ENCODE data around the gene SANBR.
"Not testable (repeated sequence)": the region's sequence is repeated elsewhere in the genome, so short reads cannot be mapped to it uniquely, and the experiment has no call there.

The SANBR gene

GRCh38 chr2:61065714-61066709 lies at the start of gene SANBR:
SANBR (plus strand) TSS chr2:61065871; CDS start chr2:61070351, 4,480 bp downstream.
- DNase-seq (ENCODE audit: low read depth) = peak; percentile 71

GRCh38 chr2:61015976-61016375 lies 49.7 kb upstream of the SANBR start:
- DNase-seq (ENCODE audit: low read depth) = no peak

DNA sequence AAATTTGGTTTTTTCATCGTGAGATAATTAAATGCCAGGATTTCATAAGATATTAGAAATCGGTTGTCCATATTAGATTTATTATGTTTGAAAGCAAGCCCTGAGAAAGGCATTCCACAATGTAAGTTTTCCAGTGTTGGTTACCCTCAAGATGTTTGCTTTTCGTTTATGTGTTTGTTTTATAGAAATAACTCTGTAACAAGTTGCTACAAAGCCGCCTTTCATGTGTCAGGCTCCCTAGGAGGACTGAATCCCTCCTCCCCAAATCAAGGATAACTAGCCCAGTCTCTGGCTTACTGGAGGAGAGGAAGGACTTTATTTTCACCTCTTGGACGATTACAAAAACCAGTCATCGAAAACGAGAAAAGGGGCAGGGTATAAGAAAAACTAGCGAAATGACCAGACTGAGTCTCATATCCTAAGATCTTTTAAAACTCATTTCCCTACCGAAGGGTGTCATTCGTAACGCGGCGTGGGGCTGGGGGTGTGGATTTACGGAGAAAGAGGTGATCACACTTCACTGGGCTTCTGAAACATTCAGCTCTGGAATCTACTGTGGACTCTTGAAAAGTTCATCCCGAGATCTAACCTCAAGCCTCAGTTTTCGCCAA lies 49.2 kb upstream of the SANBR start:
- no peak for DNase-seq (ENCODE audit: low read depth)

DNA sequence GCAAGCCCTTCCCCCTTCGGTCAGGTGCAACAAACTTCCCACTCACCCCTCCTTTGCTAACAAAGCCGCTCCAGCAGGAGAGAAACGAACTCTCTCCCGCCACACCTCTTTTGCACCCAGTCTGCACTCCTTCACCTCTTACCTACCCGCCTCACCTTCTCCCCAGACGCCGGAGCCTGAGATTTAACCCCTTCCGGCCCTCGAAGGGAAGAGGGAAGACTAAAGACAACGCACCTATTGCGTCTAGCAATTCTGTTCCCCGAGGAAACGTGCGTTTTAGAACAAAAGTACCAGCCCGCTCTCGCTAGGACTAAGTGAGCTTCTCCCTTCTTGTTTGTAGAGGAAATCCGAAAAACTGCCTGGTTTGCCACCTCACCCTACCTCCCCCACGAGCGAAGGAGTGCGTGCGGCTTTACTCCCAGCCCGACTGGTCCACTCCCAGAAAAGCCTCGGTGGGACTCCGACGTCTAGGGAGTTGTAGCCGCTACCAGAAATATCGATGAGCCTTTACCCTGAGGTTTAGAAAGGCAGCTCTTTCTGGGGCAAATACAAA lies 48.6 kb upstream of the SANBR start:
- DNase-seq (ENCODE audit: low read depth) = peak; percentile 59

- DNase-seq (ENCODE audit: low read depth) = peak; percentile 49
These were observed 47.9 kb upstream of the SANBR start, which contains the start of the genes PEX13 and PUS10 for GRCh38 chr2:61017556-61018317. PEX13 (plus strand) TSS chr2:61017720; CDS start chr2:61017760, 40 bp downstream. PUS10 (minus strand) TSS chr2:61018255; CDS start chr2:61011890, 6,365 bp downstream.

DNA sequence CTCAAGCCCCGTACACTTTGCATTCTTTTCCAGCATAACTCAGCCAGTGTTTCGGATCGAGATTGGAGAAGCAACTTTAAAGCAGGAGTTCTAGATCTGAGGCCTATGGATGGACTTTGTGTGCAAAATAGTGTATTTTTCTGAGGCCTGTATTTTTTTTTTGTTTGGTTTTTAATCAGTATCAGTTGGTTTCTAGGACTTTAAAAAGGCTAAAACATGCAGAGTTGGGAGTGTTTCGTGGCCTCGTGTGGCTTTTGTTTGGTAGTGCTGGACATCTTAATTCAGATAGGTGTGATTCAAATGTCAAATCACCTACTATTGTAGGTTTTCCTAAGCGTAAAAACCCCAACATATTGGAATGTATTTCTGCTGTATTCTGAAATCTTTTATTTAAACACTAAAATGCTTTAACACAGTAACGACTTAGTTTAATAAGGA lies 47.3 kb upstream of the SANBR start:
- no peak for DNase-seq (ENCODE audit: low read depth)

- no peak for DNase-seq (ENCODE audit: low read depth)
These were observed 46.9 kb upstream of the SANBR start for GRCh38 chr2:61018798-61019197.

- no peak for DNase-seq (ENCODE audit: low read depth)
These were observed 44.4 kb upstream of the SANBR start for GRCh38 chr2:61021228-61021660.

- DNase-seq (ENCODE audit: low read depth) = no peak
These were observed 42.0 kb upstream of the SANBR start for GRCh38 chr2:61023670-61024069.

DNA sequence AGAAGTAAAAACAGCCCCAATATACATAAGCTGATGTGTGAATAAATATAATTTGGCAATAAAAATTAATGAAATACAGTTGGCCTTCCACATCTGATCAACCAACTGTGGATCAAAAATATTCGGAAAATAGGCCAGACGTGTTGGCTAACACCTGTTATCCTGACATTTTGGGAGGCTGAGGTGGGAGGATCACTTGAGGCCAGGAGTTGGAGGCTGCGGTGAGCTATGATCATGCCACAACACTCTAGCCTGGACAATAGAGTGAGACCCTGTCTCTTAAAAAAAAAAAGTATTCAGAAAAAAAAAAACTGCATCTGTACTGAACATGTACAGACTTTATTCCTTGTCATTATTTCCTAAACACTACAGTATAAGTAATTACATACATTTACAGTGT lies 36.1 kb upstream of the SANBR start:
- DNase-seq (ENCODE audit: low read depth) = no peak

- not testable (repeated sequence) for DNase-seq (ENCODE audit: low read depth)
These were observed 31.1 kb upstream of the SANBR start for GRCh38 chr2:61034592-61034991.

- not testable (repeated sequence) for DNase-seq (ENCODE audit: low read depth)
These were observed 29.0 kb upstream of the SANBR start for GRCh38 chr2:61036643-61037042.

DNA sequence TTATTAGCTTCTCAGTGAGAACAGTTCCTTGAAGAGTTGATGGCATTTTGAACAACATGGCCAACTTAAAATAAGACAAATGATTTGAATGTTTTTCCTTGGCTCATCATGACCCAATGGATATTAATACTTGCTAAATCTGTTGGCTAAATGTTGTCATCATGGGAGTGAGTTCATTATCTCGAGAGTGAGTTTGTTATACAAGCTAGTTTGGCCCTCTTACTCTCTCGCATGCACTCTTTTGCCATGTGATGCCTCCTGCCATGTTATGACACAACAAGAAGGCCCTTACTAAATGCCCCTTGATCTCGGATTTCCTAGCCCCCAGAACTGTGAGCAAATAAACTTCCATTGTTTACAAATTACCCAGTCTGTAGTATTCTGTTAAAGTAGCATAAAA lies 22.9 kb upstream of the SANBR start:
- DNase-seq (ENCODE audit: low read depth) = no peak

- no peak for DNase-seq (ENCODE audit: low read depth)
These were observed 21.0 kb upstream of the SANBR start for GRCh38 chr2:61044636-61045035.

DNA sequence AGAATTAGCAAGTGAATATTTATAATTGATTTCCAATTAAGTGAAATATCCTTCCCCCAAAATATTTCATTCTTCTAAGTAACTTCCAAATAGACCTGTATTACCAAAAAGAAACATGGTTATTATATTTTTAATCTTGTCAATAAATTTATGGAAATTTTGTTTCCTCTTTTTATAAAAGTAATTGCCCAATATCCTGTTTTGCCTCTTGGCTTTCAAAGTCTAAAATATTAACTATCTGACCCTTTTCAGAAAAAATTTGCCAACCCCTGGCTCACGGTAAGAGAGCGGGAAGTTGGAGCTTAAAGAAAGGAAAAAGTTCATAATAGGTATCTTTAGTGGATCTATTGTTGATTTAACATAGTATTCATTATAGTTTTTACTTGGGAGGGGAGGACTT lies 20.4 kb upstream of the SANBR start:
- DNase-seq (ENCODE audit: low read depth) = no peak

- no peak for DNase-seq (ENCODE audit: low read depth)
These were observed 19.7 kb upstream of the SANBR start for GRCh38 chr2:61045999-61046398.

DNA sequence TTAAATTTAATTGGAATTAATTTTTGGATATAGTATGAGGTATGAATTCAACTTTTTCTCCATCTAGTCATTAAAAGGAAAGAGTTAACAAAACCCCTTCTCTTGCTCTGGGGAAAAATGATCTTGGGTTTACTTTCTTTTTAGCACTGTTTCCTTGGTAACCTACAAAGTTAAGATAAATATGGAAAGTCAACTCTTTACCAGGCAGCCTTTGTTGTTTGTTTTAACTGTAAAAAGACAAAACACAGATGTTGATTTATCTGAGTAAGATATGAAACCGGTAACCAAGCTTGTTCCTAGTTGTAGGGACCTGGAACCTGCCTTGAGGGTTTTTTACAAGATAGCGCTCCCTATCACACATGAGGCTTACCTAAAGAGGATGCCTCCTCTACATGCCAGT lies 10.1 kb upstream of the SANBR start:
- DNase-seq (ENCODE audit: low read depth) = no peak

DNA sequence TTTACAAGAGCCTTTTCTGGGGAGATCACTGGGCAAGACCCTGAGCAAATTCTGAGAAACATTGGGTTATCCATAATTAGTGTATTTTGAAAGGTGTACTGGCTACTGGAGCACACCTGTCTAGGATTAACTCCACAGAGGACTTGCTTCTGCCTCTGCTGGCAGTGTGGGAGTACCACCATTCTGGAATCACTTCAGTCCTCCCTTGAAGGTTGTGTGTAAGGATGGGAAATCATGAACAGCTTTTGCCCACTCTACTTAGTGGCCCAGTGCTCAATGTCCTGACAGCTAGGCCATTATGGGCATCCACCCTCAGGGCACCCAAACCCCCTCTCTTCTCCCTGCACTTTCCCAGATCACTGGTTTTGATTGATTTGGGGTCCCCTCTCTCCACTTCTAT lies 8.1 kb upstream of the SANBR start:
- no peak for DNase-seq (ENCODE audit: low read depth)

DNA sequence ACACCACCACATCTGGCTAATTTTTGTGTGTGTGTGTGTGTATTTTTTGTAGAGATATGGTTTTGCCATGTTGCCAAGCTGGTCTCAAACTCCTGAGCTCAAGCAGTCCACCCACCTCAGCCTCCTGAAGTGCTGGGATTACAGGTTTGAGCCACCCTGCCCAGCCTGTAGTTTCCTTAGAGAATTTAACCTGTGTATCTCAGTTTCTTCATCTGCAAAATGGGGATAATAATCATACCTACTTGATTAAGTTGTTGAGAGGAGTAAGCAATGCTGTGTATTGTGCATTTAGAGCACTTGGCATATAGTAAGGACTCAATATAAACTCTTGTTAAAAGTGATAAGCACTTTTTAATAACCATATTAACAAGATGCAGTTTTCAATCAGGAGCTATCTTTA lies 6.3 kb upstream of the SANBR start:
- DNase-seq (ENCODE audit: low read depth) = no peak

- DNase-seq (ENCODE audit: low read depth) = no peak
These were observed 8.4 kb downstream of the SANBR start for GRCh38 chr2:61074100-61074499.

GRCh38 chr2:61085883-61086282 lies 20.2 kb downstream of the SANBR start:
- no peak for DNase-seq (ENCODE audit: low read depth)

GRCh38 chr2:61089797-61090196 lies 24.1 kb downstream of the SANBR start:
- no peak for DNase-seq (ENCODE audit: low read depth)
